GM19328 (cell line): ENCODE results near the gene CEP68.
"Not testable (repeated sequence)": the region's sequence is repeated elsewhere in the genome, so short reads cannot be mapped to it uniquely, and the experiment has no call there.

Experiments used
- ATAC-seq: cut with Tn5 transposase; IDR thresholded peaks from one replicate; pipeline ENCODE4 v1.9.1; 2021; ENCODE audit warnings: mild to moderate bottlenecking, moderate library complexity; ENCODE audit not compliant: unreplicated experiment

Gene CEP68

GRCh38 chr2:65031341-65032018, 24.7 kb upstream of the CEP68 start:
- no peak for ATAC-seq

DNA sequence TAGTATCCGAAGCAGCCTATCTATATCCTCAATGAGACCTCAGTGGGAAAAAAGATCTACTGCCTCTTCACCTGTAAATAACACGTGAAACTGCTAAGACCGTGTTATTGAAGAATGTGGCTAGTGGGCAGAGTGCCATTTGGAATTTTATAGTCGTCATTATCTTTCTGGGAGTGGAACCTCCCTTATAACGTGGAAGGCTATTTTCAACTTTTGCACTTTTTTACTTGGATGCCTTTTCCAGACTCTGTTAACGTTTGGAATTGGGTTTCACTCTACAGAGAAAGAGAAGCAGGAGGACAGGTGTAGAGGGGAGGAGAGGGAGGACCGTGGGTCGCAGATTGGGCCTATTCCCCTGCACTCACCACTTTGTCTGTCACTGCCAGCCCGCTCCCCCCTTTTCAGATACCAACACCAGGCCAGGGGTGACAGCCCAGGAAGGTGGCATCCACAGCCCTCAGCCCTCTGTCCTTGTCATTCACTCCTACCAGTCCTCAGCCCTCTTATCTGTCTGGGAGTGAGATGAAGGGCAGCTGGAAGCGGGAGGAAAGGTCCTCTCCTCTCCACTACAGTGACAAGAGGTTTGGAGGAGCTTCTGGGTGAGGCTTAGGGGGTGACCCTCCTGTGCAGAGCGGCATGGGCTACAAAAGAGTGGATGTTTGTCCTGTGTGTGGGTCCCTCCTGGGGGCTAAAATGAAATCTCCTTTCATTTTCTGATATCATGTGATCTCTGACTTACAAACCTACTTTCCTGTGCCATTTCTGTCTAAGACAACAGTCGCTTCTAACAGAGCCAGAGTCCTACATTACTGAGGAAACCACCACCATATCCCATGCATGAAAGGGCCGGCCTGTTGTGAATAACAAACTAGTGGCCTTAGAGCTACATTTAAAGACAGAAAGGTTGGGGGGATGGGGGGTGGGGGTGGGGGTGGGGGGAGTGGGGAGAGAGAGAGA, 23.9 kb upstream of the CEP68 start:
- ATAC-seq, result no peak

GRCh38 chr2:65033178-65033577, 23.0 kb upstream of the CEP68 start:
- no peak for ATAC-seq

- not testable (repeated sequence) for ATAC-seq
Observed at GRCh38 chr2:65033667-65034066, 22.5 kb upstream of the CEP68 start.

DNA sequence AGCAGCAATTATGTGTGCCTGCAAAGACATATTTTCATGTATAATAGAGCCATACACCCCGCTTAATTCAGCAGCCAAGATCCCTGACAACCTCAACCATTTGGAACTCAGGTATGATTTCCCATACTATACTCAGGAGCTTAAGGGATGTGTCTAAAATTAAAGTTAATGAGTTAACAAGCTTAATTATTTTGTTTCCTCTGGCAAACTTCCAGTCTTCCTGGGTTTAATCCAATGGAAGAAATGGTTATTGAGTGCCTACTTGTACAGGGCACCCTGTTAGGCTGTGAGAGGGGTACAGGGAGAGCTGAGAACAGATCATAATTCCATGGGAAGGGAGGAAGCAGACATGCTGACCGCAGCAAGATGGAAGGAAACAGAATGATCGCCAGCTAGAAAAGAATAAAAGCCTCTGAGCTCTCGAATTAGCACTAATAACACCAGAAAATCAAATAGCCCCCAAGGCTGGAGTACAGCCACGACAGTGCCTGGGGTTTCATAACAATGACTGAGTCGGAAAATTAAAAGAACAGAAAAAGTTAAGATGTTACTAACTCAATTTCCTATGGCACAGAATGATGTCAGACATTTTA, 20.8 kb upstream of the CEP68 start:
- no peak for ATAC-seq

GRCh38 chr2:65037178-65037577, 19.0 kb upstream of the CEP68 start:
- ATAC-seq, result no peak

DNA sequence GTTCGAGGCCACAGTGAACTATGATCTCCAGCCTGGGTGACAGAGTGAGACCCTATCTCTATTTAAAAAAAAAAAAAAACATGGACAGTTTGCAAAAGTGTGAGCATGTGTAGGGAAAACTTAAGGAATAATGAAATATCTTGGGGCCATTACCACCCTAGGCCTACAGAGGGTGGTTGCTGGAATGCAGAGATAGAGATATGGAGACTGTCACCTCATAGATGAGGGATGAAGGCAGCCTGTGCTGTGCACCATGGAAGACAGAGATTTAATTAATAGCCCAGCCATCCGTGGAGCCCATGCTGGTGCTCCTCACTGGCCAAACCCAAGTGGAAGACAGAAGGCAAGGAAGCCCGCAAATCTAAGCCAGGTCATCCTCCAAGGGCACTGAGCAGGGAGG, 16.6 kb upstream of the CEP68 start:
- no peak for ATAC-seq

- no peak for ATAC-seq
Observed at GRCh38 chr2:65040400-65041261, 15.6 kb upstream of the CEP68 start.

- no peak for ATAC-seq
Observed at GRCh38 chr2:65043001-65043400, 13.2 kb upstream of the CEP68 start.

- no peak for ATAC-seq
Observed at GRCh38 chr2:65044097-65044735, 12.0 kb upstream of the CEP68 start.

- no peak for ATAC-seq
Observed at GRCh38 chr2:65045651-65046050, 10.6 kb upstream of the CEP68 start.

GRCh38 chr2:65046633-65047407, 9.4 kb upstream of the CEP68 start:
- ATAC-seq, result no peak

DNA sequence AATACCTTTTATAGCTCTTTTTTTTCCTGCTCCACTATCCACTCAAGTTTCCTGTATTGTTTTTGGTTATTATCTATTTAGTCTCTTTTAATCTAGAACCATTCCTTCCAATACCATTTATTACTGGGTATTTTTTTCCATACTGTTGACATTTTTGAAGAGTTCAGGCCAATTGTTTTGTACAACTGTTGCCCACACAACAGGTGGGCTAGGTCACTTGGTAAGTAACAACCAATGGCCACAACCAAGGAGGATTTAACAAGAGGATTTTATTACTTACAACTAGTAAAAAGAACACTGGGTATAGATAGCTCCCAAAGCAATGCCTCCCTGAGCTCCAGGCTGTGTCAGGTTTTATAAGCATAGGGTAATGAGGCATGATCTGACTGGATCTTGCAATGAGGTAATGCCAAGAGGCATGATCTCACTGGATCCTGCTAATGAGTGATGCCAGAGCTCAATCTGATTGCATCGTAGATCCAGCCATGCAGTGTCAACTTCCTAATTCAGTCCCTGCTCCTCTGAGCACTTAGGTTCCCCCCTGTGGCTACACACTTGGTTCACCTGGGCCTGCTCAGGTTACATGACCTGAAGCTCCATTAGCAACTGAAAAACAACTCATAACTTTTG, 7.1 kb upstream of the CEP68 start:
- no peak for ATAC-seq

DNA sequence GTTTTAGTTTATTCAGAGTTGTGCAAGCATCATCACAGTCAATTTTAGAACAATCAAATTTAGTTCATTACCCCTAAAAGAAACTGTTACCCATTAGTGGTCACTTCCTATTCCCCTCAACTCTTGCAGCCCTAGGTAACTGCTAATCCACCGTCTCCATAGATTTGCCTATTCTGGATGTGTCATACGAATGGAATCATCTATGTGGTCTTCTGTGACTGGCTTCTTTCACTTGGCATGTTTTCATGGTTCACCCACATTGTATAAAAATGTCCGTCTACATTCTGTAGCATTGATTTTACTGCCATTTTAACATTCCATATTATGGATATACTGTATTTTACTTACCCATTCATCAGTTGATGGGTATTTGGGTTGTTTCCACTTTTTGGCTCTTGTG, 5.3 kb upstream of the CEP68 start:
- no peak for ATAC-seq

- peak; percentile 45 for ATAC-seq
Observed at GRCh38 chr2:65053199-65053598, 3.0 kb upstream of the CEP68 start.

GRCh38 chr2:65054749-65055421, 1.3 kb upstream of the CEP68 start:
- ATAC-seq, result no peak

GRCh38 chr2:65055422-65056214, 598 bp upstream of the CEP68 start:
- ATAC-seq, result peak; percentile 21

DNA sequence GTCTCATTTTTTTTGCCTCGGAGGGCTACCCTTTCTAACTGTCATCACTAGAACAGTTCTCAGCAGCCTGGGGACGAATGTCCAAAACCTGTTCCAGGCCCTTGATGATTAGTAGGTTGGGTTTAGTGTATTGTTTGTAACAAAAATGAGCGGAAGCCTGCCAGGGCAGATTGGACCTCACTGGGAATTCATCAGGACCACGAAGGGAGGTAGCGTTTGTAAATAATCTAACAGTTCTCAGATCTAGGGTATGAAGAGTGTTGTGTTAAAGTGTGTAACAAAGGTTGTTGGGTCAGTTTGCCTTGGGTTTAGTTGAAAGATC, 799 bp downstream of the CEP68 start:
- no peak for ATAC-seq
